ENCODE measurements around the gene KCNG2.
A peak's percentile ranks its signal among the peaks of the same experiment; 100 is the strongest.
"Not testable (repeated sequence)": the region's sequence is repeated elsewhere in the genome, so short reads cannot be mapped to it uniquely, and the experiment has no call there.

Gene KCNG2

GRCh38 chr18:79873449-79874110, 75.8 kb downstream of the KCNG2 start:
- no peak for DNase-seq

GRCh38 chr18:79874553-79875530, 77.1 kb downstream of the KCNG2 start:
- no peak for DNase-seq

GRCh38 chr18:79875531-79875919, 77.8 kb downstream of the KCNG2 start:
- DNase-seq = no peak

- no peak for DNase-seq
Measured at GRCh38 chr18:79875931-79876461, 78.3 kb downstream of the KCNG2 start.

- no peak for DNase-seq
Measured at GRCh38 chr18:79876497-79876896, 78.8 kb downstream of the KCNG2 start.

- DNase-seq = peak; percentile 49
Measured at GRCh38 chr18:79877163-79878091, 79.7 kb downstream of the KCNG2 start.

GRCh38 chr18:79878246-79878645, 80.5 kb downstream of the KCNG2 start:
- not testable (repeated sequence) for DNase-seq

GRCh38 chr18:79878741-79879378, 81.1 kb downstream of the KCNG2 start:
- DNase-seq = no peak

GRCh38 chr18:79879566-79879965, 81.8 kb downstream of the KCNG2 start:
- DNase-seq = no peak

GRCh38 chr18:79881695-79882094, 84.0 kb downstream of the KCNG2 start:
- DNase-seq = no peak

GRCh38 chr18:79882522-79883241, 84.9 kb downstream of the KCNG2 start:
- DNase-seq = no peak

GRCh38 chr18:79883461-79884293, 85.9 kb downstream of the KCNG2 start:
- no peak for DNase-seq

GRCh38 chr18:79884294-79884962, 86.7 kb downstream of the KCNG2 start:
- DNase-seq = no peak

GRCh38 chr18:79884963-79885728, 87.4 kb downstream of the KCNG2 start:
- no peak for DNase-seq

GRCh38 chr18:79887181-79888000, 89.7 kb downstream of the KCNG2 start:
- DNase-seq = no peak

GRCh38 chr18:79888016-79888415, 90.3 kb downstream of the KCNG2 start:
- no peak for DNase-seq

GRCh38 chr18:79889569-79889968, 91.8 kb downstream of the KCNG2 start:
- DNase-seq = no peak

GRCh38 chr18:79890674-79891073, 92.9 kb downstream of the KCNG2 start:
- DNase-seq = no peak
